Aorta (tissue), 5 donors: ENCODE results near the gene SAV1. TPM values are rescaled to one million over a fixed set of nuclear protein-coding genes. Genes with fewer than 3 reads are reported as not detected.

Experiments
- ATAC-seq: fragments of 200-7000 bp; cut with Tn5 transposase; one replicate; pipeline ENCODE4 v1.9.1; 2022; ENCODE audit warnings: moderate library complexity; ENCODE audit not compliant: low FRiP score
- DNase-seq, 2 donors: peaks; one replicate each; pipeline ENCODE4 v3.0.0-alpha.2; 2020
- H3K27ac ChIP-seq, 2 donors: one replicate each; pipeline ENCODE4 v1.5.1; 2013; ENCODE audit warnings: low read length in 2 of 2, mild to moderate bottlenecking in 2 of 2, moderate library complexity in 2 of 2, control low read depth in 1 of 2, inconsistent platforms in 1 of 2, low read depth in 1 of 2
- H3K27me3 ChIP-seq, 2 donors: one replicate each; pipeline ENCODE4 v1.6.1; 2013; ENCODE audit warnings: control low read depth in 1 of 2, low read length in 1 of 2, mild to moderate bottlenecking in 1 of 2, moderate library complexity in 1 of 2; ENCODE audit not compliant: insufficient read depth in 2 of 2, control insufficient read depth in 1 of 2
- H3K36me3 ChIP-seq, 2 donors: one replicate each; pipeline ENCODE4 v1.6.1; 2013; ENCODE audit warnings: control low read depth in 1 of 2, low read length in 1 of 2, mild to moderate bottlenecking in 1 of 2; ENCODE audit not compliant: insufficient read depth in 2 of 2, control insufficient read depth in 1 of 2
- H3K4me1 ChIP-seq, 2 donors: one replicate each; pipeline ENCODE4 v1.6.1; 2013; ENCODE audit warnings: low read length in 2 of 2, control low read depth in 1 of 2, mild to moderate bottlenecking in 1 of 2, moderate library complexity in 1 of 2; ENCODE audit not compliant: insufficient read depth in 2 of 2, control insufficient read depth in 1 of 2
- H3K4me3 ChIP-seq, 2 donors: one replicate each; pipeline ENCODE4 v1.5.1; 2013; ENCODE audit warnings: low read length in 2 of 2, control low read depth in 1 of 2, mild to moderate bottlenecking in 1 of 2
- H3K9me3 ChIP-seq: one replicate; pipeline ENCODE4 v1.6.1; 2013; ENCODE audit warnings: mild to moderate bottlenecking, low read length; ENCODE audit not compliant: control insufficient read depth
- WGBS, 2 donors: extraction: QIAGEN DNeasy Blood & Tissue Kit; methylation state at CpG; one replicate each; pipeline ENCODE4 v1.1.7; 2013; 5-methylcytosine and 5-hydroxymethylcytosine counted together
- intact Hi-C, 2 donors: fragments of 100-400 bp; cut with DNase I; formaldehyde crosslinking; loops; one replicate each; pipeline versions ENCODE4 v1.14.2 to v1.15.0; 2022
- polyA plus RNA-seq, 2 donors: library from polyadenylated mRNA; stranded (reverse); fragments of 200-250 nt; gene quantifications; one replicate each; pipeline ENCODE4 v1.2.3, GENCODE V29; 2013
- total RNA-seq, 2 donors: library from RNA; stranded (reverse); fragmentation: NEBNext Ultra II Directional; extraction: Animal tissue kit (Norgen Biotek cat#: 25700); gene quantifications; one replicate each; pipeline ENCODE4 v1.2.1, GENCODE V29; 2021
- donor health status: healthy with polysubstance abuse.
- donor health status: Bipolar disorder and iron deficiency.
- donor health status: DM: no; HTN: no; CAD: no.
- donor health status: DM: no; HTN: no; CAD: no.
- donor health status: DM: yes; HTN: yes; CAD: no.

Gene SAV1
- total and polyA plus RNA-seq, 4 donors: 27.4 to 65.4 (median 42.3) TPM

- WGBS, 2 donors: 95 to 98% methylated on average over 1 of the region's 1 CpG
- intact Hi-C loops: no loop called here
- H3K4me3 ChIP-seq: no peak overlapping the region
- no peaks in the 10 kb centered on the region for H3K4me1 ChIP-seq
- ATAC-seq (no peak), DNase-seq (no peak)
- H3K27me3 ChIP-seq: no peaks in the 10 kb centered on the region
- H3K36me3 ChIP-seq: no peaks in the 10 kb centered on the region
- no peak overlapping the region for H3K27ac ChIP-seq
- H3K9me3 ChIP-seq: no peaks in the 10 kb centered on the region
These were observed 20.8 kb upstream of the SAV1 start for GRCh38 chr14:50688875-50689274.

GRCh38 chr14:50679674-50680073 is 11.6 kb upstream of the SAV1 start:
- no peak overlapping the region for H3K4me3 ChIP-seq
- H3K27ac ChIP-seq: no peak overlapping the region
- ATAC-seq: no peak
- peaks cover 0 to 3% of the 10 kb centered on the region in 2 donors for H3K4me1 ChIP-seq
- no peaks in the 10 kb centered on the region for H3K36me3 ChIP-seq
- no peaks in the 10 kb centered on the region for H3K9me3 ChIP-seq
- intact Hi-C loops: no loop called here
- H3K27me3 ChIP-seq: no peaks in the 10 kb centered on the region
- DNase-seq: no peak

- Histone ChIP-seq H3K4me1 (peaks cover 0 to 3% of the 10 kb centered on the region in 2 donors), H3K4me3 (no peak overlapping the region), H3K9me3 (no peaks in the 10 kb centered on the region), H3K27me3 (no peaks in the 10 kb centered on the region), H3K36me3 (no peaks in the 10 kb centered on the region), H3K27ac (peak overlapping the region in 1 of 2 donors; percentile 57)
- DNase-seq (no peak), ATAC-seq (no peak)
- WGBS, 2 donors: 85 to 90% methylated on average over 5 of the region's 5 CpGs
- intact Hi-C loops: no loop called here
These were observed 10.1 kb upstream of the SAV1 start for GRCh38 chr14:50678163-50678562.

- DNase-seq (no peak), ATAC-seq (no peak)
- intact Hi-C loops: no loop called here
- Histone ChIP-seq H3K36me3 (no peaks in the 10 kb centered on the region), H3K4me1 (peaks cover 0 to 3% of the 10 kb centered on the region in 2 donors), H3K4me3 (no peak overlapping the region), H3K27me3 (no peaks in the 10 kb centered on the region), H3K27ac (peak overlapping the region; percentile 43 to 57), H3K9me3 (no peaks in the 10 kb centered on the region)
- 23% methylated on average over 5 of the region's 5 CpGs for WGBS, 2 donors
These were observed 9.5 kb upstream of the SAV1 start for GRCh38 chr14:50677527-50678063.

GRCh38 chr14:50676814-50677516 is 8.9 kb upstream of the SAV1 start:
- H3K27me3 ChIP-seq: no peaks in the 10 kb centered on the region
- H3K36me3 ChIP-seq: no peaks in the 10 kb centered on the region
- no peaks in the 10 kb centered on the region for H3K9me3 ChIP-seq
- ATAC-seq: no peak
- WGBS, 2 donors: 91 to 93% methylated on average over 7 of the region's 7 CpGs
- DNase-seq: no peak
- no peak overlapping the region for H3K27ac ChIP-seq
- intact Hi-C loops: no loop called here
- no peak overlapping the region for H3K4me3 ChIP-seq
- peaks cover 0 to 3% of the 10 kb centered on the region in 2 donors for H3K4me1 ChIP-seq

- Histone ChIP-seq H3K9me3 (no peaks in the 10 kb centered on the region), H3K4me3 (no peak overlapping the region), H3K27me3 (no peaks in the 10 kb centered on the region), H3K4me1 (peaks cover 0 to 3% of the 10 kb centered on the region in 2 donors), H3K36me3 (no peaks in the 10 kb centered on the region), H3K27ac (no peak overlapping the region)
- DNase-seq (no peak), ATAC-seq (no peak)
- intact Hi-C loops: no loop called here
- WGBS, 2 donors: 86 to 90% methylated on average over 2 of the region's 2 CpGs
These were observed 7.5 kb upstream of the SAV1 start for GRCh38 chr14:50675597-50675996.

- Histone ChIP-seq H3K27me3 (no peaks in the 10 kb centered on the region), H3K9me3 (no peaks in the 10 kb centered on the region), H3K27ac (no peak overlapping the region), H3K4me1 (no peaks in the 10 kb centered on the region), H3K4me3 (no peak overlapping the region), H3K36me3 (no peaks in the 10 kb centered on the region)
- intact Hi-C loops: no loop called here
- no peak for ATAC-seq
- no peak for DNase-seq
- WGBS, 2 donors: 86 to 87% methylated on average over 6 of the region's 6 CpGs
These were observed 2.8 kb upstream of the SAV1 start for GRCh38 chr14:50670866-50671256.

- H3K27ac ChIP-seq: no peak overlapping the region
- no peak for DNase-seq
- no peaks in the 10 kb centered on the region for H3K36me3 ChIP-seq
- ATAC-seq: no peak
- 88 to 89% methylated on average over 10 of the region's 10 CpGs for WGBS, 2 donors
- no peaks in the 10 kb centered on the region for H3K27me3 ChIP-seq
- no peaks in the 10 kb centered on the region for H3K9me3 ChIP-seq
- H3K4me3 ChIP-seq: no peak overlapping the region
- intact Hi-C loops: no loop called here
- no peaks in the 10 kb centered on the region for H3K4me1 ChIP-seq
These were observed 2.2 kb upstream of the SAV1 start for GRCh38 chr14:50670196-50670865.
